Ovary (tissue), 3 donors: ENCODE data around the gene SSBP4.

ENCODE experiments used
- EP300 ChIP-seq: sonication (generic); formaldehyde crosslinking; IDR thresholded peaks from one replicate; pipeline ENCODE4 v1.6.1; 2017; ENCODE audit warnings: antibody characterized with exemption
- TF ChIP-seq, protein P1 (sequence below), 3 donors: fragments of 450-650 bp in 2 of 3; fragments of 200-600 bp in 1 of 3; IDR thresholded peaks; one replicate each; pipeline versions ENCODE4 v1.5.1 to v1.8.0; 2016 to 2022; ENCODE audit warnings: antibody characterized with exemption in 3 of 3, mild to moderate bottlenecking in 1 of 3
- donor health status: DM: no; HTN: no; CAD: no.

DNA sequence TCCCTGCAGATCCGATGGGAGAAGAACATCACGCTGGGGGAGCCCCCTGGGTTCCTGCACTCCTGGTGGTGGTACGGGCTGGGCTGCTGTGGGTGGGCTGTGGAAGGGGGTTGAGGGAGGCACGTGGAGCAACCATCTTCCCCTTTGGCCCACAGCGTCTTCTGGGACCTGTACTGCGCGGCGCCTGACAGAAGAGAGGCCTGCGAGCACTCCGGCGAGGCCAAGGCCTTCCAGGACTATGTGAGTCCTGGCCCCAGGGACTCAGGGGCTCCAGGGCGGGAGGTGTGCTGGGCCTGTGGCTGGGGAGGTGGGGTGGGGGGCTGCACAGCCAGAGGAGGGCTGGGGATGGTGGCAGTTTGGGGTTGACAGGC lies 8.5 kb downstream of the SSBP4 start:
- TF ChIP-seq EP300: no peak
- TF ChIP-seq, protein P1, sequence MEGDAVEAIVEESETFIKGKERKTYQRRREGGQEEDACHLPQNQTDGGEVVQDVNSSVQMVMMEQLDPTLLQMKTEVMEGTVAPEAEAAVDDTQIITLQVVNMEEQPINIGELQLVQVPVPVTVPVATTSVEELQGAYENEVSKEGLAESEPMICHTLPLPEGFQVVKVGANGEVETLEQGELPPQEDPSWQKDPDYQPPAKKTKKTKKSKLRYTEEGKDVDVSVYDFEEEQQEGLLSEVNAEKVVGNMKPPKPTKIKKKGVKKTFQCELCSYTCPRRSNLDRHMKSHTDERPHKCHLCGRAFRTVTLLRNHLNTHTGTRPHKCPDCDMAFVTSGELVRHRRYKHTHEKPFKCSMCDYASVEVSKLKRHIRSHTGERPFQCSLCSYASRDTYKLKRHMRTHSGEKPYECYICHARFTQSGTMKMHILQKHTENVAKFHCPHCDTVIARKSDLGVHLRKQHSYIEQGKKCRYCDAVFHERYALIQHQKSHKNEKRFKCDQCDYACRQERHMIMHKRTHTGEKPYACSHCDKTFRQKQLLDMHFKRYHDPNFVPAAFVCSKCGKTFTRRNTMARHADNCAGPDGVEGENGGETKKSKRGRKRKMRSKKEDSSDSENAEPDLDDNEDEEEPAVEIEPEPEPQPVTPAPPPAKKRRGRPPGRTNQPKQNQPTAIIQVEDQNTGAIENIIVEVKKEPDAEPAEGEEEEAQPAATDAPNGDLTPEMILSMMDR (IDR thresholded peaks at IDR 0.05): no peak
